ENCODE data around the gene VWA5A. TPM values are rescaled to one million over a fixed set of nuclear protein-coding genes. Genes with fewer than 3 reads are reported as not detected.
A peak's percentile ranks its signal among the peaks of the same experiment; 100 is the strongest.

VWA5A gene
- polyA plus RNA-seq, 1 donor from 2014 or later, result 82.2 TPM

GRCh38 chr11:124108156-124108555, 7.1 kb upstream of the VWA5A start:
- TF ChIP-seq RAD21 (conservative IDR thresholded peaks at IDR 0.05), result peak; percentile 26
- TF ChIP-seq CTCF (IDR thresholded peaks at IDR 0.05; ENCODE audit: poor library complexity, severe bottlenecking), result no peak
- Histone ChIP-seq H4K20me1 (ENCODE audit: insufficient read depth) (no peaks in the 10 kb centered on the region), H3K36me3 (ENCODE audit: insufficient read depth, low read length) (no peaks in the 10 kb centered on the region), H3K27me3 (ENCODE audit: insufficient read depth, low read depth, low read length) (no peaks in the 10 kb centered on the region), H3F3A (ENCODE audit: insufficient read depth, low read length, poor library complexity, severe bottlenecking) (no peaks in the 10 kb centered on the region), H3K9me3 (ENCODE audit: low read length) (no peaks in the 10 kb centered on the region), H3K27ac (ENCODE audit: low read length) (no peak overlapping the region), H3K79me2 (replicated peaks; ENCODE audit: insufficient read depth, low read length) (no peaks in the 10 kb centered on the region), H3K4me3 (ENCODE audit: low read length) (no peak overlapping the region), H2AFZ (ENCODE audit: low read depth, low read length) (no peak overlapping the region), H3K4me2 (ENCODE audit: low read length) (no peak overlapping the region), H3K9ac (ENCODE audit: low read length) (no peak overlapping the region), H3K9me2 (ENCODE audit: insufficient read depth, low read length) (no peaks in the 10 kb centered on the region)

- TF ChIP-seq MXI1 (conservative IDR thresholded peaks at IDR 0.05; ENCODE audit: poor library complexity, severe bottlenecking) (no peak), REST (IDR thresholded peaks at IDR 0.05; ENCODE audit: borderline replicate concordance) (no peak), EZH2 (IDR thresholded peaks at IDR 0.05; ENCODE audit: borderline replicate concordance, insufficient read depth, low read length, poor library complexity, severe bottlenecking) (no peak), EP300 (conservative IDR thresholded peaks at IDR 0.05; ENCODE audit: poor library complexity, severe bottlenecking) (no peak), RAD21 (conservative IDR thresholded peaks at IDR 0.05) (no peak), POLR2AphosphoS5 (IDR thresholded peaks at IDR 0.05) (no peak), TAF1 (IDR thresholded peaks at IDR 0.05; ENCODE audit: low read depth) (no peak), CTCF (IDR thresholded peaks at IDR 0.05; ENCODE audit: poor library complexity, severe bottlenecking) (no peak), SMC3 (conservative IDR thresholded peaks at IDR 0.05; ENCODE audit: poor library complexity) (no peak)
- H3K9me2 ChIP-seq (ENCODE audit: insufficient read depth, low read length), result no peaks in the 10 kb centered on the region
- no peak overlapping the region for H3K4me2 ChIP-seq (ENCODE audit: low read length)
- H3K27ac ChIP-seq (ENCODE audit: low read length), result no peak overlapping the region
- H3K9me3 ChIP-seq (ENCODE audit: low read length), result no peaks in the 10 kb centered on the region
- H3K27me3 ChIP-seq (ENCODE audit: insufficient read depth, low read depth, low read length), result no peaks in the 10 kb centered on the region
- H4K20me1 ChIP-seq (ENCODE audit: insufficient read depth), result no peaks in the 10 kb centered on the region
- no peaks in the 10 kb centered on the region for H3K36me3 ChIP-seq (ENCODE audit: insufficient read depth, low read length)
- no peak overlapping the region for H3K9ac ChIP-seq (ENCODE audit: low read length)
- no peaks in the 10 kb centered on the region for H3K79me2 ChIP-seq (replicated peaks; ENCODE audit: insufficient read depth, low read length)
- no peaks in the 10 kb centered on the region for H3F3A ChIP-seq (ENCODE audit: insufficient read depth, low read length, poor library complexity, severe bottlenecking)
- H2AFZ ChIP-seq (ENCODE audit: low read depth, low read length), result no peak overlapping the region
- H3K4me3 ChIP-seq (ENCODE audit: low read length), result no peak overlapping the region
Observed at GRCh38 chr11:124109377-124109776, 5.9 kb upstream of the VWA5A start.

Data from neural cell (in vitro differentiated cells).